Activated T-cell treated with anti-CD3 and anti-CD28 coated beads, Interleukin-2, amount 50 U/mL, for 24 hours (primary cell): ENCODE measurements around the gene LHPP.
"Not testable (repeated sequence)": the region's sequence is repeated elsewhere in the genome, so short reads cannot be mapped to it uniquely, and the experiment has no call there.

ENCODE experiments used
- DNase-seq: peaks from one replicate; pipeline ENCODE4 v3.0.0-alpha.2; 2020
- H3K27ac Mint-ChIP-seq: 2 replicates; pipeline ENCODE4 v1.8.0; 2020; ENCODE audit warnings: mild to moderate bottlenecking, mixed read lengths
- H3K27me3 Mint-ChIP-seq: 2 replicates; pipeline ENCODE4 v1.8.0; 2020; ENCODE audit warnings: mixed read lengths
- H3K36me3 Mint-ChIP-seq: 2 replicates; pipeline ENCODE4 v1.8.0; 2020; ENCODE audit warnings: low read depth, mixed read lengths
- H3K4me1 Mint-ChIP-seq: 2 replicates; pipeline ENCODE4 v1.8.0; 2020; ENCODE audit warnings: low read depth, mixed read lengths
- H3K4me3 Mint-ChIP-seq: 2 replicates; pipeline ENCODE4 v1.8.0; 2020; ENCODE audit warnings: mild to moderate bottlenecking, moderate library complexity, mixed read lengths
- H3K9me3 Mint-ChIP-seq: 2 replicates; pipeline ENCODE4 v1.8.0; 2020; ENCODE audit warnings: mixed read lengths

Gene LHPP

GRCh38 chr10:124608093-124608721, 146.6 kb downstream of the LHPP start:
- H3K27ac Mint-ChIP-seq, result no peak overlapping the region

GRCh38 chr10:124609698-124610097, 148.1 kb downstream of the LHPP start:
- H3K4me1 Mint-ChIP-seq, result peaks cover 31% of the 10 kb centered on the region
- H3K27ac Mint-ChIP-seq, result no peak overlapping the region
- no peak for DNase-seq
- H3K9me3 Mint-ChIP-seq, result no peaks in the 10 kb centered on the region
- H3K4me3 Mint-ChIP-seq, result no peak overlapping the region
- H3K36me3 Mint-ChIP-seq, result no peaks in the 10 kb centered on the region
- H3K27me3 Mint-ChIP-seq, result no peaks in the 10 kb centered on the region

More at GRCh38 chr10:124608093-124608721, 146.6 kb downstream of the LHPP start:
- no peak for DNase-seq
- no peak overlapping the region for H3K4me3 Mint-ChIP-seq
- no peaks in the 10 kb centered on the region for H3K27me3 Mint-ChIP-seq
- no peaks in the 10 kb centered on the region for H3K36me3 Mint-ChIP-seq
- H3K9me3 Mint-ChIP-seq, result no peaks in the 10 kb centered on the region
- H3K4me1 Mint-ChIP-seq, result peaks cover 20% of the 10 kb centered on the region

DNA sequence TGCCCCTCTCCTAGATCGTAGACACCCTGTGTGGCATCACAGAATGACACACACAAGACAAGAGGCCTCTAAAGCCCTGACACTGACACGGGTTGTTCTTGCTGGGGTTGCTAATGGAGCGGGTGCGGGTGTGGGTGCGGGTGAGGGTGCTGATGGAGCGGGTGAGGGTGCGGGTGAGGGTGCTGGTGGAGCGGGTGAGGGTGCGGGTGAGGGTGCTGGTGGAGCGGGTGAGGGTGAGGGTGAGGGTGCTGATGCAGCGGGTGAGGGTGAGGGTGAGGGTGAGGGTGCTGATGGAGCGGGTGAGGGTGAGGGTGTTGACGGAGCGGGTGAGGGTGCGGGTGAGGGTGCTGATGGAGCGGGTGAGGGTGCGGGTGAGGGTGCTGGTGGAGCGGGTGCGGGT, 148.6 kb downstream of the LHPP start:
- H3K36me3 Mint-ChIP-seq, H3K27me3 Mint-ChIP-seq, DNase-seq, H3K27ac Mint-ChIP-seq, H3K4me3 Mint-ChIP-seq, H3K9me3 Mint-ChIP-seq: not testable (repeated sequence)
- H3K4me1 Mint-ChIP-seq, result peaks cover 36% of the 10 kb centered on the region

DNA sequence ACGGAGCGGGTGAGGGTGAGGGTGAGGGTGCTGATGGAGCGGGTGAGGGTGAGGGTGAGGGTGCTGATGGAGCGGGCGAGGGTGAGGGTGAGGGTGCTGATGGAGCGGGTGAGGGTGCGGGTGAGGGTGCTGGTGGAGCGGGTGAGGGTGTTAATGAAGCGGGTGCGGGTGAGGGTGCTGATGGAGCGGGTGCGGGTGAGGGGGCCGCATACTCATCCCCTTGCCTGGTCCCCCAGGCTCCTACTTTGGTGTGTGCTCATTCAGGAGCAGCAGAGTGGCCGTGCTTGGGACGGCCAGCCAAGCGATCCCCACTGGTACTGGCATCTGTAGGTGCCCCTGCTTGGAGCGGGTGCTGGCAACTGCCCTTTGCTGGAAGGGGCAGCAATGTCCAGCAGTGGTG, 149.2 kb downstream of the LHPP start:
- H3K27me3 Mint-ChIP-seq, H3K9me3 Mint-ChIP-seq, H3K36me3 Mint-ChIP-seq, DNase-seq, H3K27ac Mint-ChIP-seq, H3K4me3 Mint-ChIP-seq: not testable (repeated sequence)
- peaks cover 36% of the 10 kb centered on the region for H3K4me1 Mint-ChIP-seq

- H3K27me3 Mint-ChIP-seq, result no peaks in the 10 kb centered on the region
- H3K36me3 Mint-ChIP-seq, result no peaks in the 10 kb centered on the region
- H3K4me1 Mint-ChIP-seq, result peaks cover 41% of the 10 kb centered on the region
- H3K27ac Mint-ChIP-seq, result peak overlapping the region; percentile 37
- H3K9me3 Mint-ChIP-seq, result no peaks in the 10 kb centered on the region
- H3K4me3 Mint-ChIP-seq, result no peak overlapping the region
- DNase-seq, result peak; percentile 63
These were observed 150.1 kb downstream of the LHPP start for GRCh38 chr10:124611738-124612137.

DNA sequence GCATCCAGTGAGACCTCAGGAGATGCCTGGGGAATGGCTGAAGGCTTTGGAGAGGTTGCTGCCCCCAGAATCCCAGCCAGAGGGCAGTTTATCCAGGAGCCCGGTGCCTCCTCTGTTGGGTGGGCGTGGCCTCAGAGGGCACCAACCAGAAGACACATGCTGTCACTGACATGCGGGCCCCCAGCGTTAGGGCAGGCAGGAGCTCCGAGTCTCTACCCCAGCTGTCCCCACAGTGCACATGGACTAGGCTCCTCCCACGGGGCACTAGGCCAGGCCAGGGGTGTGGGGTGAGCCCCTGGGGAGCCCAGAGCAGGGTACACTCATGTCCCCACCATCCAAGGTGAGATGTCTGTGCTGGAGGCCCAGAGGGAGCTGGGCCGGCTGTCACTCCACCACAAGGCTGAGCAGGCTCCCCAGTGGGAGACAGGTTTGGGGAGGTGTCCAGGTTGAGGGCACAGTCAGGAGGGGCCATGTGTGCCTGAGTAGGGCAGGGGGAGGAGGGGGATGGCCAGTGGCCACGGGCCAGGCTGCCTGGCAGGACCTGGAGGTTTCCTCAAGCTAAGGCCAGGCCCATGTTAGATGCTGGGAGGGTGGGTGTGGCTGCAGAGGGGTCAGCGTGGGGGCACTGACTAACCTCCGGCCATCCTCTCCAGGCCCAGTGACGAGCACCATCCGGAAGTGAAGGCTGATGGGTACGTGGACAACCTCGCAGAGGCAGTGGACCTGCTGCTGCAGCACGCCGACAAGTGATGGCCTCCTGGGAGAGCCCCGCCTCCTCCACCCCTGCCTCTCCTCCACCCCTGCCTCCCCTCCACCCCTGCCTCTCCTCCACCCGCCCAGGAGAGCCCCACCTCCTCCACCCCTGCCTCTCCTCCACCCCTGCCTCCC, 151.2 kb downstream of the LHPP start:
- DNase-seq, result peak; percentile 57
- Mint-ChIP-seq H3K27ac (no peak overlapping the region), H3K27me3 (no peaks in the 10 kb centered on the region)

GRCh38 chr10:124614003-124614659, 152.5 kb downstream of the LHPP start:
- peaks cover 9% of the 10 kb centered on the region for H3K36me3 Mint-ChIP-seq
- H3K9me3 Mint-ChIP-seq, result no peaks in the 10 kb centered on the region
- peak; percentile 75 for DNase-seq
- peaks cover 56% of the 10 kb centered on the region for H3K4me1 Mint-ChIP-seq
- H3K27ac Mint-ChIP-seq, result peak overlapping the region; percentile 50
- H3K27me3 Mint-ChIP-seq, result no peaks in the 10 kb centered on the region
- no peak overlapping the region for H3K4me3 Mint-ChIP-seq

More for the DNA sequence above, 151.2 kb downstream of the LHPP start:
- H3K36me3 Mint-ChIP-seq, result peaks cover 6% of the 10 kb centered on the region
- H3K9me3 Mint-ChIP-seq, result no peaks in the 10 kb centered on the region
- no peak overlapping the region for H3K4me3 Mint-ChIP-seq
- peaks cover 46% of the 10 kb centered on the region for H3K4me1 Mint-ChIP-seq

GRCh38 chr10:124615259-124615658, 153.6 kb downstream of the LHPP start:
- Mint-ChIP-seq H3K36me3 (peaks cover 9% of the 10 kb centered on the region), H3K27me3 (no peaks in the 10 kb centered on the region), H3K4me1 (peaks cover 65% of the 10 kb centered on the region), H3K27ac (no peak overlapping the region), H3K4me3 (no peak overlapping the region), H3K9me3 (no peaks in the 10 kb centered on the region)
- no peak for DNase-seq

GRCh38 chr10:124616040-124616835, 154.6 kb downstream of the LHPP start:
- peaks cover 69% of the 10 kb centered on the region for H3K4me1 Mint-ChIP-seq
- no peak overlapping the region for H3K4me3 Mint-ChIP-seq
- H3K9me3 Mint-ChIP-seq, result no peaks in the 10 kb centered on the region
- no peak for DNase-seq
- no peaks in the 10 kb centered on the region for H3K27me3 Mint-ChIP-seq
- H3K36me3 Mint-ChIP-seq, result peaks cover 11% of the 10 kb centered on the region
- no peak overlapping the region for H3K27ac Mint-ChIP-seq

GRCh38 chr10:124616836-124617130, 155.2 kb downstream of the LHPP start:
- H3K4me1 Mint-ChIP-seq, result peaks cover 64% of the 10 kb centered on the region
- H3K36me3 Mint-ChIP-seq, result peaks cover 16% of the 10 kb centered on the region
- H3K4me3 Mint-ChIP-seq, result no peak overlapping the region
- no peaks in the 10 kb centered on the region for H3K27me3 Mint-ChIP-seq
- no peak overlapping the region for H3K27ac Mint-ChIP-seq
- no peaks in the 10 kb centered on the region for H3K9me3 Mint-ChIP-seq
- DNase-seq, result no peak

GRCh38 chr10:124618470-124619073, 156.9 kb downstream of the LHPP start:
- no peak for DNase-seq
- Mint-ChIP-seq H3K27me3 (no peaks in the 10 kb centered on the region), H3K27ac (no peak overlapping the region), H3K9me3 (no peaks in the 10 kb centered on the region), H3K4me3 (no peak overlapping the region), H3K36me3 (peaks cover 23% of the 10 kb centered on the region), H3K4me1 (peaks cover 51% of the 10 kb centered on the region)

DNA sequence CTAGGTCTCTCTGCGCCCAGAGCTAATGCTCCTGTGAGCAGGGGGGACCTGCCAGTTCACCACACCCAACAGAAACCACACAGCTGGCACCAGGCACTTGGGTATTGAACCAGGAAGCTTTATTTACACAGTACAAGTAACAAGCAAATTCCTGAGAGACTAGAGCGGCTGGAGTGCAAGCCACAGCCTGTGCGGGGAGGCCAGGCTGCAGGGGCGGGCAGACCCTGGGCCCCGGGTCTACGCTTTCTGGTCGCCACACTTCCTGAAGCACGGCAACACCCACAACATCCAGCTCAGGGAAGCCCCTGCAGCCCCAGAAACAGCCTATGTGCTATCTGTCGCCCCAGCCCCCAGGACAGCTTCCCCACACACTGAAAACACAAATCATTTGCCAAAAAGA, 157.6 kb downstream of the LHPP start:
- peaks cover 45% of the 10 kb centered on the region for H3K4me1 Mint-ChIP-seq
- no peak overlapping the region for H3K27ac Mint-ChIP-seq
- peaks cover 26% of the 10 kb centered on the region for H3K36me3 Mint-ChIP-seq
- H3K9me3 Mint-ChIP-seq, result no peaks in the 10 kb centered on the region
- H3K4me3 Mint-ChIP-seq, result no peak overlapping the region
- no peak for DNase-seq
- no peaks in the 10 kb centered on the region for H3K27me3 Mint-ChIP-seq

- Mint-ChIP-seq H3K4me1 (peaks cover 44% of the 10 kb centered on the region), H3K4me3 (no peak overlapping the region), H3K27me3 (no peaks in the 10 kb centered on the region), H3K36me3 (peaks cover 26% of the 10 kb centered on the region), H3K9me3 (no peaks in the 10 kb centered on the region), H3K27ac (no peak overlapping the region)
- no peak for DNase-seq
These were observed 158.3 kb downstream of the LHPP start for GRCh38 chr10:124619802-124620490.
